Endodermal cell (in vitro differentiated cells): ENCODE data around the gene ARL4A. TPM values are rescaled to one million over a fixed set of nuclear protein-coding genes. Genes with fewer than 3 reads are reported as not detected.

Experiments
- DNase-seq: peaks from one replicate; pipeline ENCODE4 v3.0.0-alpha.2; 2017
- H3K27ac ChIP-seq: 2 replicates; pipeline ENCODE4 v1.5.1; 2013; ENCODE audit warnings: mild to moderate bottlenecking, low read depth, low read length, moderate library complexity
- H3K27me3 ChIP-seq: 2 replicates; pipeline ENCODE4 v1.6.1; 2013; ENCODE audit warnings: mild to moderate bottlenecking, low read length, moderate library complexity; ENCODE audit not compliant: insufficient read depth, control insufficient read depth, poor library complexity, severe bottlenecking
- H3K36me3 ChIP-seq: 2 replicates; pipeline ENCODE4 v1.7.0; 2013; ENCODE audit warnings: mild to moderate bottlenecking, low read length, moderate library complexity; ENCODE audit not compliant: control insufficient read depth, insufficient read depth
- H3K4me1 ChIP-seq: one replicate; pipeline ENCODE4 v1.7.0; 2013; ENCODE audit warnings: low read length; ENCODE audit not compliant: control insufficient read depth, insufficient read depth
- H3K4me3 ChIP-seq: 2 replicates; pipeline ENCODE4 v1.5.1; 2013; ENCODE audit warnings: mild to moderate bottlenecking, low read length, moderate library complexity
- H3K9ac ChIP-seq: 2 replicates; pipeline ENCODE4 v1.6.1; 2013; ENCODE audit warnings: mild to moderate bottlenecking, low read length, moderate library complexity; ENCODE audit not compliant: poor library complexity, severe bottlenecking; ENCODE audit errors: extremely low read depth
- H3K9me3 ChIP-seq: 2 replicates; pipeline ENCODE4 v1.6.1; 2013; ENCODE audit warnings: mild to moderate bottlenecking, low read length, moderate library complexity; ENCODE audit not compliant: control insufficient read depth
- H3K27ac Mint-ChIP-seq: 2 replicates; pipeline ENCODE4 v1.8.0; 2020; ENCODE audit warnings: mixed read lengths
- H3K27me3 Mint-ChIP-seq: 2 replicates; pipeline ENCODE4 v1.8.0; 2021; ENCODE audit warnings: mild to moderate bottlenecking, mixed read lengths; ENCODE audit not compliant: insufficient read depth
- H3K36me3 Mint-ChIP-seq: 2 replicates; pipeline ENCODE4 v1.8.0; 2020; ENCODE audit warnings: low read depth, mixed read lengths
- H3K4me1 Mint-ChIP-seq: 2 replicates; pipeline ENCODE4 v1.8.0; 2020; ENCODE audit warnings: mixed read lengths
- H3K4me3 Mint-ChIP-seq: 2 replicates; pipeline ENCODE4 v1.8.0; 2020; ENCODE audit warnings: mild to moderate bottlenecking, moderate library complexity, mixed read lengths
- H3K9me3 Mint-ChIP-seq: 2 replicates; pipeline ENCODE4 v1.8.0; 2020; ENCODE audit warnings: mild to moderate bottlenecking, mixed read lengths
- CTCF ChIP-seq: fragments of 200-600 bp; sonication (generic); conservative IDR thresholded peaks from 2 replicates; pipeline ENCODE4 v1.5.0; 2021; ENCODE audit warnings: antibody characterized with exemption, mild to moderate bottlenecking
- WGBS, 2 experiments: methylation state at CpG; one replicate each; pipeline versions ENCODE4 v1.1.5 to v1.1.7; 2013; ENCODE audit warnings: missing lambda C conversion rate in 2 of 2, mixed read lengths in 1 of 2; ENCODE audit not compliant: insufficient coverage in 1 of 2, insufficient read length in 1 of 2; 5-methylcytosine and 5-hydroxymethylcytosine counted together
- long read RNA-seq, 4 experiments: library from polyadenylated mRNA in 2 of 4; library from RNA in 1 of 4; library from capped mRNA in 1 of 4; stranded (forward) in 3 of 4; unstranded in 1 of 4; transcript quantifications; one replicate each; pipeline ENCODE4 v2.0.0, GENCODE V29; 2020 to 2021; ENCODE audit warnings: inconsistent platforms in 1 of 4
- polyA plus RNA-seq, 2 experiments: library from polyadenylated mRNA; stranded (reverse); fragments of 50-300 nt; gene quantifications; one replicate each; pipeline ENCODE4 v1.2.3, GENCODE V29; 2013
- total RNA-seq, 2 donors: library from RNA; stranded (reverse); fragmentation: NEBNext Ultra II Directional in 1 of 2; extraction: Animal tissue kit (Norgen Biotek cat#: 25700) in 1 of 2; gene quantifications; 2 replicates in 1 of 2; 3 replicates in 1 of 2; pipeline ENCODE4 v1.2.1, GENCODE V29; 2021

Gene ARL4A
- total RNA-seq: 10 to 100 TPM; 19.1 to 26.4 TPM
- 67.5 TPM for polyA plus RNA-seq (2013, experiment 1 of 2)
- polyA plus RNA-seq (2013, experiment 2 of 2): 56.6 TPM
- long read RNA-seq, experiment 1, transcript ARL4A-201 (2 exons, 1,147 nt): major isoform, 5 of 10 reads
- long read RNA-seq, experiment 1, partial matches to known transcripts: 3 of 10 reads
- long read RNA-seq, experiment 1, other reads (novel, unspliced or antisense): 0 of 10 reads
- long read RNA-seq, experiment 2, transcript ARL4A-201 (2 exons, 1,147 nt): major isoform, 16 of 30 reads
- long read RNA-seq, experiment 2, transcript ARL4A-204 (2 exons, 1,144 nt): minor isoform, 10 of 30 reads
- long read RNA-seq, experiment 2, partial matches to known transcripts: 0 of 30 reads
- long read RNA-seq, experiment 2, other reads (novel, unspliced or antisense): 2 of 30 reads
- long read RNA-seq, experiment 3, transcript ARL4A-206 (2 exons, 845 nt): minor isoform, 14 of 54 reads
- long read RNA-seq, experiment 3, transcript ARL4A-201 (2 exons, 1,147 nt): major isoform, 22 of 54 reads
- long read RNA-seq, experiment 3, transcript ARL4A-204 (2 exons, 1,144 nt): minor isoform, 15 of 54 reads
- long read RNA-seq, experiment 3, partial matches to known transcripts: 0 of 54 reads
- long read RNA-seq, experiment 3, other reads (novel, unspliced or antisense): 1 of 54 reads
- long read RNA-seq, experiment 4, transcript ARL4A-204 (2 exons, 1,144 nt): minor isoform, 8 of 53 reads
- long read RNA-seq, experiment 4, transcript ARL4A-206 (2 exons, 845 nt): minor isoform, 13 of 53 reads
- long read RNA-seq, experiment 4, transcript ARL4A-201 (2 exons, 1,147 nt): major isoform, 28 of 53 reads
- long read RNA-seq, experiment 4, partial matches to known transcripts: 0 of 53 reads
- long read RNA-seq, experiment 4, other reads (novel, unspliced or antisense): 3 of 53 reads

GRCh38 chr7:12686891-12687717 lies at the start of gene ARL4A:
ARL4A (plus strand) TSS chr7:12687633; CDS start chr7:12688255, 622 bp downstream.
- TF ChIP-seq CTCF: peak; percentile 61

GRCh38 chr7:12637819-12638592 lies 49.4 kb upstream of the ARL4A start:
- Histone ChIP-seq H3K36me3 (no peaks in the 10 kb centered on the region), H3K9ac (no peak overlapping the region), H3K27me3 (no peaks in the 10 kb centered on the region), H3K9me3 (no peaks in the 10 kb centered on the region), H3K27ac (no peak overlapping the region), H3K4me3 (no peak overlapping the region), H3K4me1 (no peaks in the 10 kb centered on the region)
- no peak overlapping the region for H3K4me3 Mint-ChIP-seq
- no peak for TF ChIP-seq CTCF
- H3K27ac Mint-ChIP-seq: no peak overlapping the region
- no peaks in the 10 kb centered on the region for H3K4me1 Mint-ChIP-seq
- H3K27me3 Mint-ChIP-seq: no peaks in the 10 kb centered on the region
- H3K9me3 Mint-ChIP-seq: no peaks in the 10 kb centered on the region
- no peak for DNase-seq
- WGBS, 2 experiments: 81 to 94% methylated on average over 2 to 4 of the region's 4 CpGs
- H3K36me3 Mint-ChIP-seq: no peaks in the 10 kb centered on the region

More at GRCh38 chr7:12686891-12687717, at the start of gene ARL4A:
- Histone ChIP-seq H3K27ac (peak within 1 kb of the TSS; percentile 75), H3K4me1 (peaks cover 2% of the 10 kb centered on the region), H3K9me3 (no peaks in the 10 kb centered on the region), H3K4me3 (peak within 1 kb of the TSS; percentile 94), H3K36me3 (no peaks in the 10 kb centered on the region), H3K27me3 (no peaks in the 10 kb centered on the region), H3K9ac (peak within 1 kb of the TSS; percentile 70)
- Mint-ChIP-seq H3K36me3 (peaks cover 3% of the 10 kb centered on the region), H3K27me3 (no peaks in the 10 kb centered on the region), H3K27ac (peak within 1 kb of the TSS; percentile 93), H3K9me3 (no peaks in the 10 kb centered on the region), H3K4me1 (peaks cover 24% of the 10 kb centered on the region), H3K4me3 (peak within 1 kb of the TSS; percentile 76)
- DNase-seq: peak; percentile 100
- 0% methylated on average over 3 to 73 of the region's 73 CpGs for WGBS, 2 experiments
